ENCODE data around the gene PRSS33. TPM values are rescaled to one million over a fixed set of nuclear protein-coding genes. Genes with fewer than 3 reads are reported as not detected.
A peak's percentile ranks its signal among the peaks of the same experiment; 100 is the strongest.

PRSS33 gene
- total RNA-seq, 1 donor from 2014 or later: not detected

DNA sequence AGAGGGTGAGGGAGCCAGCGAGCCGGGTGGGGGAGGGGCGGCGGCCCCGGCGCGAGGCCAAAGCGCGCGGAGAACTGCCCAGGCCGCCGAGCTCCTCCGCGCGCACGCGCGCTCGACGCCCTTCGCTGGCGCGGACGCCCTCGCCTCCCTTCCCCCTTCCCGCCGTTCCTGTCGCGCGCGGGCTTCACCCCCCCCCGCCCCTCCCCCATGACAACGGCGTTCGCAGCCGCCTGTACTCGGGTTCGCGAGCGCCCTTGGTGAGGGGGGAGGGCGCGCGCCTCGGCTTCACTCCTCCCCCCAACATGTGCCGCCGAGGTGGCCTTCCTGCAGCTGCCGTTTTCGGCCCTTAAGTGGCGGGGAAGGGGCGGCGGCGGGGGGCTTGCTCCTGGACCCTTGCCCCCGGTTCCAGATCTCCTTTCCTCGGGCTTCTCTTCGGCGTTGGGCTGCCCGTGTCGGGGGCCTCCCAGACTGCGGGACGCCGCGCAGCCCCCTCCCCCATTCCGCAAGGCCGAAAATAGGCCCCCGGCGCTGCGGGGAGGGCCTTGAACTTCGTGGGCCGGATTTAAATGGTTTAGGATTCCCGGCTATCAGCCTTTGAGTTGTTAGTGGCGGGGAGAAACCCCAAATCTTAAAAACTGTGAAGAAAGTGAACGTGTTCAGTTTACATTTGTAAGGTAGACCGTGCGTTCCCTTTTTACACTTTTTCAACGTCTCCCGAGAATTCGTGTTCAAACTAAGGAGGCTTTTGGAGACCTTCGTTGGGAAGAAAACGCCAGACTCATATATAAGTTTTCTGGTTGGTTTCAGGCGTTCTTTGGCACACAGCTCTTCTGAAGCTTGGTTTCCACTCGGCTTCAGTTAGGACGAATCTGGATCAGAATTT lies 34.3 kb downstream of the PRSS33 start:
- ChIA-PET CTCF (no interaction called here), POLR2A (interaction anchor here (0.5 to 4.6 kb wide), 24 partner anchors 10 to 1719 kb away, joined by 3 to 68 read pairs (median 5); partner anchors contain the start of genes ELOB, FLYWCH1, KCTD5 and NUBP2)
- ATAC-seq (ENCODE audit: low read depth) (peak; percentile 43), DNase-seq (no peak)
- H3K4me3 Mint-ChIP-seq: peak overlapping the region; percentile 90
- H3K27ac Mint-ChIP-seq: peak overlapping the region; percentile 98
- intact Hi-C loops (cut with micrococcal nuclease): loop anchor here (1.0 to 10.0 kb wide), 9 partner anchors 24 to 970 kb away; partner anchors contain the start of genes ATP6V0C, ELOB, FLYWCH1 and KCTD5
- H3K4me1 Mint-ChIP-seq: peaks cover 55% of the 10 kb centered on the region
- H3K9me3 Mint-ChIP-seq: no peaks in the 10 kb centered on the region
- H3K36me3 Mint-ChIP-seq (ENCODE audit: low read depth): peaks cover 46% of the 10 kb centered on the region
- no peaks in the 10 kb centered on the region for H3K27me3 Mint-ChIP-seq
- TF ChIP-seq, protein P1, sequence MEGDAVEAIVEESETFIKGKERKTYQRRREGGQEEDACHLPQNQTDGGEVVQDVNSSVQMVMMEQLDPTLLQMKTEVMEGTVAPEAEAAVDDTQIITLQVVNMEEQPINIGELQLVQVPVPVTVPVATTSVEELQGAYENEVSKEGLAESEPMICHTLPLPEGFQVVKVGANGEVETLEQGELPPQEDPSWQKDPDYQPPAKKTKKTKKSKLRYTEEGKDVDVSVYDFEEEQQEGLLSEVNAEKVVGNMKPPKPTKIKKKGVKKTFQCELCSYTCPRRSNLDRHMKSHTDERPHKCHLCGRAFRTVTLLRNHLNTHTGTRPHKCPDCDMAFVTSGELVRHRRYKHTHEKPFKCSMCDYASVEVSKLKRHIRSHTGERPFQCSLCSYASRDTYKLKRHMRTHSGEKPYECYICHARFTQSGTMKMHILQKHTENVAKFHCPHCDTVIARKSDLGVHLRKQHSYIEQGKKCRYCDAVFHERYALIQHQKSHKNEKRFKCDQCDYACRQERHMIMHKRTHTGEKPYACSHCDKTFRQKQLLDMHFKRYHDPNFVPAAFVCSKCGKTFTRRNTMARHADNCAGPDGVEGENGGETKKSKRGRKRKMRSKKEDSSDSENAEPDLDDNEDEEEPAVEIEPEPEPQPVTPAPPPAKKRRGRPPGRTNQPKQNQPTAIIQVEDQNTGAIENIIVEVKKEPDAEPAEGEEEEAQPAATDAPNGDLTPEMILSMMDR (IDR thresholded peaks at IDR 0.05): no peak

DNA sequence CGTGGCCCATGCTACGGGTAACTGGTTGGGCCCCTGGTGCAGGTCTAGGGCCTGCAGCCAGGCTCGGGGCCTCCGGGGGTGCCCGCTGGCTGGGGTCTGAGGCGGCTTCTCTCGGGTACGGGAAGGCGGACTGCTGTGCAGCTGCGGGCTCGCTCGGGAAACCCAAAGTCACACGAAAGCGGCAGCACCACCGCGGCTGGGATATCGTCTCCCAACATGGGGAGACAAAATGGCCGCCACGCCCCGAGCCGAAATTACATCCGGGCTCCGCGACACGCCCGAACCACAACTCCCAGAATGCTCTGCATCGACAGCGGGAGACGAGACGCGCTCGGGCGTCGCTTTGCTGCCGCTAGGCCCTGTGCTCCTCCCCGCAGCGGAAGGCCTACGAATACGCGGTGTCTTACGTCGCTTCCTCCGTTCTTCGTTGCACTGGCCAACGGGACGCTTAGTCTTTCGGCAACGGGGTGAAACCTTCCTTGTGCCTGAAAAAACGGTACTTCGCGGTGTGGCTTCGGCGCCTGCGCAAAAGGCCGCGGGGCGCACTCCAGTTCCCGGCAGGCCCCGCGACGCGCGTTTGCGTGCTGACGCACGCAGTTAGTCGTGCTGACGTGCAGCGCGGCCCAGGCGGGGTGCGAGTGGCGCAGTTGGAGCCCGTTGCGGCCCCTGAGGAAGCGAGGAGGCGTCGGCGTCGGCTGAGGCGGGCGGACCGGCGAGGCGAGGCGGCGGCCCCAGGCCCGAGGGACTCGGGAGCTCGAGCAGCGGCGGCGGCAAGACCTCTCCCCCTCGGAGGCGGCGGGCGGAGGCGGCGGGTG lies 35.1 kb downstream of the PRSS33 start, which contains the start of gene SRRM2:
Gene SRRM2 (plus strand): TSS at position 604 of the 815 bp plus-strand sequence. CDS start 3,727 bp downstream, outside the sequence.
- Mint-ChIP-seq H3K9me3 (no peaks in the 10 kb centered on the region), H3K27ac (peak within 1 kb of the TSS; percentile 98), H3K27me3 (no peaks in the 10 kb centered on the region), H3K36me3 (ENCODE audit: low read depth) (peaks cover 38% of the 10 kb centered on the region), H3K4me3 (peak within 1 kb of the TSS; percentile 90), H3K4me1 (peaks cover 52% of the 10 kb centered on the region)
- TF ChIP-seq, protein P1 (IDR thresholded peaks at IDR 0.05): no peak
- intact Hi-C loops (cut with micrococcal nuclease): loop anchor here (1.0 to 10.0 kb wide), 9 partner anchors 25 to 969 kb away; partner anchors contain the start of genes ATP6V0C, ELOB, FLYWCH1 and KCTD5
- ChIA-PET POLR2A (interaction anchor here (0.5 to 4.6 kb wide), 22 partner anchors 11 to 1719 kb away, joined by 3 to 68 read pairs (median 6); partner anchors contain the start of genes ELOB, FLYWCH1, KCTD5 and TRAF7), CTCF (no interaction called here)
- DNase-seq (peak; percentile 94), ATAC-seq (ENCODE audit: low read depth) (peak; percentile 85)

DNA sequence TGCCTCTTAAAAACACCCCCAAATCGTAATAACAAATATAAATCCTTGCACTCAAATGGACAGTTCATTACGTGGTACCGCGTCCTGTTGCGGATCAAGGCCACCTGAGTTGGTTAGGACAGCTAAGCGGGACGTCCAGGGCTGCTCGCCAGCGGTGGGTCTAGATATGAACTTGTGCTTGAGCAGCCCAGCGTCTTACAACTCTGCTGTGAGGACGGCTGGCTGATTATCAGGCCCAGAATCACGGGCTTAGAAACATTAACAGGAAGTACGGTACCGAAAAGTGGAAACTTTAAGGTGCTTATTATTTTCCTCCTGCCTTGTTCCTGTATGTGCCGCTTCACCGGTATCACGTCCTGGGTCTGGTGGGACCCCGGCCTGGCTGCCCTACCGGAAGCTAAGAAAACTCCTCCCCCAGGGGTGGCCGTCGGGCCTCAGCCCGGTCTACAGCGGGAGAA lies 35.8 kb downstream of the PRSS33 start:
- peaks cover 46% of the 10 kb centered on the region for H3K4me1 Mint-ChIP-seq
- peak overlapping the region; percentile 90 for H3K4me3 Mint-ChIP-seq
- peak overlapping the region; percentile 98 for H3K27ac Mint-ChIP-seq
- POLR2A ChIA-PET: interaction anchor here (0.9 to 4.6 kb wide), 8 partner anchors 17 to 596 kb away, joined by 3 to 68 read pairs (median 6); partner anchors contain the start of genes ELOB, KCTD5 and TRAF7
- DNase-seq: no peak
- ATAC-seq (ENCODE audit: low read depth): no peak
- intact Hi-C loops (cut with micrococcal nuclease): loop anchor here (1.0 to 10.0 kb wide), 9 partner anchors 26 to 969 kb away; partner anchors contain the start of genes ATP6V0C, ELOB, FLYWCH1 and KCTD5
- TF ChIP-seq, protein P1 (IDR thresholded peaks at IDR 0.05): no peak
- no peaks in the 10 kb centered on the region for H3K27me3 Mint-ChIP-seq
- CTCF ChIA-PET: no interaction called here
- no peaks in the 10 kb centered on the region for H3K9me3 Mint-ChIP-seq
- H3K36me3 Mint-ChIP-seq (ENCODE audit: low read depth): peaks cover 31% of the 10 kb centered on the region

DNA sequence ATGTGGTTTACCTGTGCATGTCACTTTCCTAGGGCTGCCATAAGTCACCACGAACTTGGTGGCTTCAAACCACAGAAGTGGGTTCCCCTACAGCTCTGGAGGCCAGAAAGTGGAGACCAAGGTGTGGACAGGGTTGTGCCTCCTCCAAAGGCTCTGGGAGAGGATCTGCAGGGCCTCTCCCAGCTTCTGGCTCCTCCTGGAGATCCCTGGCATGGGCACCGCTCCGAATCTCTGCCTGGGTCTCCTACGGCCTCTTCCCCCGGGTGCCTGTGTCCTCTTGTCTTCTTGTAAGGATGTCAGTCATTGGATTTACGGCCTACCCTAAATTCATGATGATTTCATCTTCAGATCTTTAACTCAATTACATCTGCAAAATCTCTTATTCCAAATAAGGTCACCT lies 37.4 kb downstream of the PRSS33 start:
- POLR2A ChIA-PET: no interaction called here

More for the DNA sequence above, 37.4 kb downstream of the PRSS33 start:
- DNase-seq (no peak), ATAC-seq (ENCODE audit: low read depth) (no peak)
- Mint-ChIP-seq H3K4me3 (no peak overlapping the region), H3K36me3 (ENCODE audit: low read depth) (peaks cover 17% of the 10 kb centered on the region), H3K4me1 (peaks cover 31% of the 10 kb centered on the region), H3K27ac (peak overlapping the region; percentile 63), H3K9me3 (no peaks in the 10 kb centered on the region), H3K27me3 (no peaks in the 10 kb centered on the region)
- TF ChIP-seq, protein P1 (IDR thresholded peaks at IDR 0.05): no peak
- intact Hi-C loops (cut with micrococcal nuclease): loop anchor here (5.0 to 10.0 kb wide), 2 partner anchors 165 to 483 kb away; partner anchors contain the start of genes FLYWCH1 and RNPS1
- CTCF ChIA-PET: no interaction called here

Measured in activated B cell treated with CpG ODN at 0.5 μM for 24 hours (primary cell).